NCI-H2081 (cell line): ENCODE measurements around the gene EPHA1.

Experiments
- DNase-seq, 2 experiments: peaks; one replicate each; lab custom pipeline; 2025; lab: John Stamatoyannopoulos, UW

The EPHA1 gene

GRCh38 chr7:143372070-143372469 is 36.6 kb downstream of the EPHA1 start:
- peak; percentile 73 to 87 for DNase-seq

GRCh38 chr7:143369678-143370651 is 38.7 kb downstream of the EPHA1 start:
- DNase-seq: no peak

- no peak for DNase-seq
These were observed 40.3 kb downstream of the EPHA1 start for GRCh38 chr7:143368387-143368786.

GRCh38 chr7:143367972-143368371 is 40.7 kb downstream of the EPHA1 start:
- peak in 1 of 2 experiments; percentile 22 for DNase-seq

GRCh38 chr7:143363016-143363937 is 45.4 kb downstream of the EPHA1 start:
- no peak for DNase-seq

GRCh38 chr7:143362131-143363015 is 46.3 kb downstream of the EPHA1 start, which contains the start of gene FAM131B:
FAM131B (minus strand) TSS chr7:143362713; CDS start chr7:143362603, 110 bp downstream.
- DNase-seq: peak; percentile 31 to 38

GRCh38 chr7:143361552-143362130 is 47.0 kb downstream of the EPHA1 start:
- peak; percentile 63 to 66 for DNase-seq

GRCh38 chr7:143360788-143361551 is 47.7 kb downstream of the EPHA1 start:
- DNase-seq: peak; percentile 48 to 57

GRCh38 chr7:143359771-143360353 is 48.8 kb downstream of the EPHA1 start:
- DNase-seq: no peak

GRCh38 chr7:143358626-143359025 is 50.0 kb downstream of the EPHA1 start:
- no peak for DNase-seq

GRCh38 chr7:143356414-143357050 is 52.1 kb downstream of the EPHA1 start:
- DNase-seq: no peak

- no peak for DNase-seq
These were observed 52.9 kb downstream of the EPHA1 start for GRCh38 chr7:143355450-143356385.

GRCh38 chr7:143354965-143355364 is 53.7 kb downstream of the EPHA1 start:
- DNase-seq: no peak

GRCh38 chr7:143354376-143354775 is 54.3 kb downstream of the EPHA1 start:
- DNase-seq: no peak

GRCh38 chr7:143352531-143353002 is 56.1 kb downstream of the EPHA1 start:
- no peak for DNase-seq

- no peak for DNase-seq
These were observed 57.1 kb downstream of the EPHA1 start for GRCh38 chr7:143351574-143351973.

GRCh38 chr7:143351060-143351459 is 57.6 kb downstream of the EPHA1 start:
- DNase-seq: no peak

GRCh38 chr7:143347950-143348349 is 60.7 kb downstream of the EPHA1 start:
- no peak for DNase-seq
